Fibroblast of mammary gland (primary cell): ENCODE data around the gene RNF8.

Experiments
- DNase-seq: peaks from one replicate; pipeline ENCODE4 v3.0.0-alpha.2; 2010; ENCODE audit warnings: low read depth
- H3K4me3 ChIP-seq: 2 replicates; pipeline ENCODE4 v1.5.1; 2011; ENCODE audit warnings: low read depth, mild to moderate bottlenecking, low read length, moderate library complexity; ENCODE audit not compliant: control insufficient read depth
- TF ChIP-seq, protein P1 (sequence below): conservative IDR thresholded peaks from 2 replicates; pipeline ENCODE4 v1.5.1; 2011; ENCODE audit warnings: low read depth, low read length, inconsistent platforms; ENCODE audit not compliant: control insufficient read depth, insufficient read depth

Gene RNF8

DNA sequence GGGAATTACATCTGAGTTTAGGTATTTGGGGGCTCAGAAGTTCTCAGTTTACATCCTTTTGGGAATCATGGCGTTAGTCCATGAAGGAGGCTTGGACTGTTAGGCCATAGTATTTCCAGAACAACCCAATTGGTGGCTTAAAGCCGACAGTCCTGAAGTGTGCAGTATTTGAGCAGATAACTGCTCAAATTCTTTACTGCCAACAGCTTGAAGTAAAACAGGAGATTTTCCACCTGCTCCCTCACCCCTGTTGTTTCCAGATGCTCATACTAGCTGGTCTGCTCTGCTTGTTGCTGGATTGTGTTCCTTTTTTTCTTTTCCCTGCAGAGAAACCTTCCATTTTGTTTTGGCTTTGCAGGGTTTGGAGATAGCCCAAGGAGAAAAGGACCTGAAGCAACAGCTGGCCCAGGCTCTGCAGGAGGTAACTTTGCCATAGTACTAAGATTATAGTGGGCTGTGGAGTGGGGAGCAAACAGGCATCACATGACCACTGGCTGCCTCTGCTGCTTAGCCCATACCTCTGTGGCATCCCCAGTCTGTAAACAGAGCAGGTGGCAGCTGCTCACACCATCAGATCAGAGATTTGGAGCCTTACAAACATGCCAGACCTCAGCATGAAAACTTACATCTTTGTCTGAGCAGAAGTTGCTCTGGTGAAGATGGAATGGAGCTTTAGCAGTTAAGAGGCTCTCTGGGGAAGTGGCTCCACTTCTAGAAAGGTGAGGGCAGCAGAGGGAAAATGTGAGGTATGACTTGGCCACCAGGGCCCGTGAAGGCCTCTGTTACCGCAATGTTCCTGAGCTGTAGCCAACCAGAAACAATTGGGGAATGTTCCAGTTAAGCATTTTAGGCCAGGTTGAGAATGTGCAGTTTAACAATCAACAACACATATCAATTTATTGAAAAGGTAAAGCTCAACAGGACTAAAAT is 17.6 kb downstream of the RNF8 start:
- no peak for DNase-seq
- TF ChIP-seq, protein P1, sequence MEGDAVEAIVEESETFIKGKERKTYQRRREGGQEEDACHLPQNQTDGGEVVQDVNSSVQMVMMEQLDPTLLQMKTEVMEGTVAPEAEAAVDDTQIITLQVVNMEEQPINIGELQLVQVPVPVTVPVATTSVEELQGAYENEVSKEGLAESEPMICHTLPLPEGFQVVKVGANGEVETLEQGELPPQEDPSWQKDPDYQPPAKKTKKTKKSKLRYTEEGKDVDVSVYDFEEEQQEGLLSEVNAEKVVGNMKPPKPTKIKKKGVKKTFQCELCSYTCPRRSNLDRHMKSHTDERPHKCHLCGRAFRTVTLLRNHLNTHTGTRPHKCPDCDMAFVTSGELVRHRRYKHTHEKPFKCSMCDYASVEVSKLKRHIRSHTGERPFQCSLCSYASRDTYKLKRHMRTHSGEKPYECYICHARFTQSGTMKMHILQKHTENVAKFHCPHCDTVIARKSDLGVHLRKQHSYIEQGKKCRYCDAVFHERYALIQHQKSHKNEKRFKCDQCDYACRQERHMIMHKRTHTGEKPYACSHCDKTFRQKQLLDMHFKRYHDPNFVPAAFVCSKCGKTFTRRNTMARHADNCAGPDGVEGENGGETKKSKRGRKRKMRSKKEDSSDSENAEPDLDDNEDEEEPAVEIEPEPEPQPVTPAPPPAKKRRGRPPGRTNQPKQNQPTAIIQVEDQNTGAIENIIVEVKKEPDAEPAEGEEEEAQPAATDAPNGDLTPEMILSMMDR: no peak
- no peak overlapping the region for H3K4me3 ChIP-seq

DNA sequence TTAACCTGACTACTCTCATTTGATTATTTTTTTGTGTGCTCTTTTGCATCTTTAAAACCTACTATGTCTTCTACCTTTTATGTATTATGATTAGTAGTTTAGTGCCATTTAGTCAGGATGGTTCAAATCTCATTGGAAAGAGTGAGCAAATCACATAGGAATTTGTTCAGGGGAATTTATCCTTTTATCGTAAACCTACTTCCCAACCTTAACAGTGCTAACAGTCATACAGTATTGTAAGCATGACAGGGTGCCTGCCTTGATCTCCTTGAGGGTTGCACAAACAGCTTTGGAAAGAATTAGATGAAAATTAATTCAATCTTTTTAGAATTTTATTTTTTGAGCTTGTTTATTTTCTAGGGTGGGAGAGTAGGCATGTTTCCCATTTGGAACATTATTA is 18.3 kb downstream of the RNF8 start:
- no peak overlapping the region for H3K4me3 ChIP-seq
- no peak for DNase-seq
- TF ChIP-seq, protein P1: no peak

DNA sequence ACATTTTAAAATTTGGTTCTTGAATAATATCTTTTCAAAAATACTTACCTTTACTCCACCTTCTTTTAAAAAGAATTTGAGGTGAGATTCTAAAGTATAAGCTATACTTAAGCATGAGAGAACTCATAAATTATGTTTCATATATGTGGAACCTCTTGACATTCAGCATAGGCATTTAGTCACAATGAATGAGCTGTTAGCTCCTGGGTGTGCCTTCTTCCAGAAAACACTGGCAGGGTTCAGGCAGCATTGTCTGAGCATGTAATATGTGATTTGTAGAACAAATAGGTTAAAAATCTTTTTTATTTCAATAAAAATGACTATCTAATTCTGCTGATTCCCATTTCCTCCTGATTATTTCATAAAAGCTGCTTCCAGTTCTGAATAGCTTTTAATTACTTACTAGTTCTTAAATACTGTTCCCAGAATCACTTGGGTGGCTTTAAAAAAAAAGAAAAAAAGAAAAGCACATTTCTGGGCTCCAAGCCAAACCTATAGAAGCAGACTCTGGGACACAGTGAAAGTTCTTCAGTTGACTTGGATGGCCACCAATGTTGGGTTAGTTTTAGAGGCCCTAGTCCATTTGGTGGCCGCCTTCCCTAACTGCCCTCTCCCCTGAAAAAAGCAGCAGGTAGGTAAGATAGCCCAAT is 20.2 kb downstream of the RNF8 start:
- no peak overlapping the region for H3K4me3 ChIP-seq
- no peak for DNase-seq
- TF ChIP-seq, protein P1: no peak

DNA sequence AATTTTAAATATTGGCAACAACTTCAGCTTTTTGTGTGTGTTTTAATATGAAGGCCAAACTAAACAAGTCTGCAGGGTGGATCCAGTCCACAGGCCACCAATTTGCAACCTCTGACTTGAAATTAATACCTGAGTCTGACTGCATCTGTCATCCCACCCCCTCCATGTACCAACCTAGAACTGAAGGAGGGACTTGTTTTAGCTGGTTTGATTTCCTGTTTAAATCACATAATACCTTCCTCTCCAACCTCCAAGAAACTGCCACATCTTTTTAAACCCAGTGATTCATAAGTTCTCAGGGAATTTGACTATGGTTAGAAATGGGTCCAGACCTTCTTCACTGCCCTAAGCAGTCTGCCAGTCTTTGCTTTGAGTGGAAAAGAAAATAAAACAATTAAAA is 21.6 kb downstream of the RNF8 start:
- no peak overlapping the region for H3K4me3 ChIP-seq
- TF ChIP-seq, protein P1: no peak
- DNase-seq: no peak

DNA sequence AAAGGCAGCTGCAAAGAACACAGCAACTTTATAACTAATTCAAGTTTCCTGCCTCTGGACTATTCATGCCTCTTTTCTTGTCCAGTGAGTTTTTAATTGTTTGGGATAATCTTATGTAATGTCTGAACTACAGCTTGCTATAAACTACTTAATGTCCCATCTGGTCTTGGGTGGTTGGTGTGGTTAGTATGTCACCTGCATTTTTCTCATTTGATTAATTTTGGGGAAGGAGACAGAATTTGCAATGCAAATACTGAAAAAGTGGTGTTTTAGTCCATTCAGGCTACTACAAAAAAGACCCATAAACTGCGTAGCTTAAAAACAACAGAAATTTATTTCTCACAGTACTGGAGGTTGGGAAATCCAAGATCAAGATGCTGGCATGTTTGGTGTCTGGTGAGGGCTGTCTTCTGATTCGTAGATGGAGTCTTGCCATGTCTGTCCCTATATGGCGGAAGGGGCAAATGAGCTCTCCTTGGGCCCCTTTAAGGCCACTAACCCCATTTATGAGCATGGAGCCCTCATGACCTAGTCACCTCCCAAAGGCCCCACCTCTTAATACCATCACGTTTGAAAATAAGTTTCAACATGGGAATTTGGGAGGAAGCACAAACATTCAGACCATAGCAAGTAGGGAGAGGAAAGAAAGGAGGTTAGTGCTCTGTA is 22.4 kb downstream of the RNF8 start:
- TF ChIP-seq, protein P1: no peak
- no peak overlapping the region for H3K4me3 ChIP-seq
- DNase-seq: no peak

DNA sequence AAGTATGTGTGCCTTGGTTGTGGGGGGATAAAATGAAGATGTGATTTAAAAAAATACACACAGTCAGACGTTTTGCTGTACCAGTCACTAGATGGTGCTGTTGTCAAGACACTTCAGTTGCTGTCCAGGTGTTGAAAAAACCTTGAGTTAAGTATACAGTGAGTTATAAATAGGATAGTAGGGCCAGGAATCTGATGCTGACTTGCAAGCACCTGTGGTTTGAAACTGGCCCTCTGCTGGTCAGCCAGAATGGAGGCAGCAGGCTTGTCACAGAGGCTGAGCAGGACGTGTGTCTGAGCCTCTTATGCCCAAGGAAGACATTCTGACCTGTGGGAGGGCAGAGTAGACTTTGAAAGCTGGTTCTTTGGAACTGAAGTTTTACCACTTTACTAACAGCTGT is 27.8 kb downstream of the RNF8 start:
- peak; percentile 67 for DNase-seq
- TF ChIP-seq, protein P1: peak; percentile 72

More for the DNA sequence above, 27.8 kb downstream of the RNF8 start:
- no peak overlapping the region for H3K4me3 ChIP-seq
